NT2/D1 (cell line): ENCODE measurements around the gene HELLS.

ENCODE experiments used
- SUZ12 ChIP-seq: IDR thresholded peaks from 2 replicates; pipeline ENCODE4 v1.6.1; 2011; ENCODE audit not compliant: insufficient read length, insufficient read depth; ENCODE audit errors: extremely low read depth
- YY1 ChIP-seq: IDR thresholded peaks from 2 replicates; pipeline ENCODE4 v1.6.1; 2011; ENCODE audit not compliant: insufficient read length, insufficient read depth
- ZNF274 ChIP-seq: IDR thresholded peaks from 2 replicates; pipeline ENCODE4 v1.6.1; 2011; ENCODE audit warnings: mild to moderate bottlenecking, low read depth, low read length

DNA sequence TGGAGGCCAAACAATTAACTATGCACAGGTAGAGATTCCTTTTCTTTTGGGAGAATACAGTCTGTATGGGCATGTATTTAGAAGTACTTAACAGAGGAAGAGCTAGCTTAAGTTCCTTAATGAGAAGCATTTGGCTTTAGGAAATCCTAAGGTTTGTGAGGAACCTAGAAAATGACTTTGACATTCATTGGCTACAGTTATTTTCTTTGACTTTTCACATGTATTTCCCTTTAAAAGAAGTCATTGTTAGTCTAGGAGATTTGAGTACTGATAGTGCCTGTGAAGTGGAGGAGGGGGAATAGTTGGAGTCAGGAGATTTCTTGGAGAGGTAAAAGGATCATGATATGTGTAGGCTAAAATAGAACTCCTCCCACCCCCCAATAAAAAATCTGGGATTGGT lies 3.6 kb downstream of the HELLS start:
- TF ChIP-seq YY1 (no peak), SUZ12 (no peak), ZNF274 (no peak)
